ENCODE data around the gene PRRG2.

PRRG2 gene

DNA sequence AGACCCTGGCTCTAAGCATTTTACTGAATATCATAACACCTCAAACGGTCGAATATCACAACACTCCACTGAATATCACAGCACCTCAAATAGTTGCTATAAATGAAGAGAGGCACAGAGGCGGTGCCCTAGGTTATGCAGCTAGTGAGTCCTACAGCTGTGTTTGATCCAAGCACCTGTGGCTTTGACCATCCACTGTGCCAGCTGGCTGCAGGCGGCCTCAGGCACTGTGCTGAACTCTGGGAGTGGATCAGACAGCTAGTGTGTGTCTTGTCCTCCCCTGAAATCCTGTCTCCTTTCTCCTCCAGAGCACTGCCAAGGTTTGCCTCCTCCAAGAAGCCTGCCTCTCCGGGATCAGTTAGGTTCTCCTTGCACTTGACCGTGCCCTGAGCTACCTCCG, 8.1 kb upstream of the PRRG2 start:
- no peak overlapping the region for H3K4me3 ChIP-seq (ENCODE audit: low read depth, low read length)
- TF ChIP-seq, protein P1, sequence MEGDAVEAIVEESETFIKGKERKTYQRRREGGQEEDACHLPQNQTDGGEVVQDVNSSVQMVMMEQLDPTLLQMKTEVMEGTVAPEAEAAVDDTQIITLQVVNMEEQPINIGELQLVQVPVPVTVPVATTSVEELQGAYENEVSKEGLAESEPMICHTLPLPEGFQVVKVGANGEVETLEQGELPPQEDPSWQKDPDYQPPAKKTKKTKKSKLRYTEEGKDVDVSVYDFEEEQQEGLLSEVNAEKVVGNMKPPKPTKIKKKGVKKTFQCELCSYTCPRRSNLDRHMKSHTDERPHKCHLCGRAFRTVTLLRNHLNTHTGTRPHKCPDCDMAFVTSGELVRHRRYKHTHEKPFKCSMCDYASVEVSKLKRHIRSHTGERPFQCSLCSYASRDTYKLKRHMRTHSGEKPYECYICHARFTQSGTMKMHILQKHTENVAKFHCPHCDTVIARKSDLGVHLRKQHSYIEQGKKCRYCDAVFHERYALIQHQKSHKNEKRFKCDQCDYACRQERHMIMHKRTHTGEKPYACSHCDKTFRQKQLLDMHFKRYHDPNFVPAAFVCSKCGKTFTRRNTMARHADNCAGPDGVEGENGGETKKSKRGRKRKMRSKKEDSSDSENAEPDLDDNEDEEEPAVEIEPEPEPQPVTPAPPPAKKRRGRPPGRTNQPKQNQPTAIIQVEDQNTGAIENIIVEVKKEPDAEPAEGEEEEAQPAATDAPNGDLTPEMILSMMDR (IDR thresholded peaks at IDR 0.05; ENCODE audit: control insufficient read depth, extremely low read depth, insufficient read depth), result no peak
- no peak for DNase-seq (ENCODE audit: low read depth)

DNA sequence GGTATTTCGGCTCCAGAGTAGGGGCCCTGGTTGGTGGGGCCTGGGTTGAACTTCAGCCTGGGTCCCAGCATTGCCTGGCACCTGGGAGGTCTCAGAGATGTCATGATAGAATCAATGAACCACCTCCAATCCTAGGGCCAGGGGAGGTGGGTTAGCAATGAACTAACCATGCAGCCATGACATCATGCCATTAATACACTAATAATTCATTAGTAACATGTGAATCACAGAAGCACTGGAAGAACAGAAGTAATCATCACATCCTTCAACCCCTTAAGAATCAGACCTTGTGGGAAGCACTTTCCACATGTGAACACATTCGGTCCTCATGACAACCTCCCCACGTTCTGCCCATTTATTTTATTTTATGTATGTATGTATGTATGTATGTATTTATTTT, 7.7 kb upstream of the PRRG2 start:
- no peak overlapping the region for H3K4me3 ChIP-seq (ENCODE audit: low read depth, low read length)
- TF ChIP-seq, protein P1 (IDR thresholded peaks at IDR 0.05; ENCODE audit: control insufficient read depth, extremely low read depth, insufficient read depth), result no peak
- DNase-seq (ENCODE audit: low read depth), result no peak

DNA sequence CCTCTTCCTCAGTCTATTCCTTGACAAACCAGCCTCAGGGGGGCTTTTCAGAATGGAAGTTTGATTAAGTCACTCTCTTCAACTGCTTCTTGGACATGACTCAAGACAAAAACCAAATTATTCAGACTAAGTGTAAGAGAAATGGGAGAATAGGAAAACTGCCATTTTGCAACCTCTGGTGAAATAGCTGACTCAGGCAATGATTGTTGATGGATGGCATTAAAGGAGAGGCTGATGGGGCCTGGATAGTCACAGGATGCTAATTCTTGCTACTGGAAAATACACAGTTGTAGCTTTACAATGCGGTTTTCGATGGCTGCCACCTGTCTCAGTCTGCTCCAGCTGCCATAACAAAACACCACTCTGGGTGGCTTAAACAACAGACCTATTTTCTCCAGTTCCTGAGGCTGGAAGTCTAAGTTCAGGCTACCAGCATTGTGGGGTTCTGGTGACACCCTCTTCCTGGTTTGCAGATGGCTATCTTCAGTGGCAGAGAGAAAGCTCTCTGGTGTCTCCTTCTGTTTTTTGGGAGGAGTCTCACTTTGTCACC, 6.8 kb upstream of the PRRG2 start:
- TF ChIP-seq, protein P1 (IDR thresholded peaks at IDR 0.05; ENCODE audit: control insufficient read depth, extremely low read depth, insufficient read depth), result no peak
- no peak for DNase-seq (ENCODE audit: low read depth)
- H3K4me3 ChIP-seq (ENCODE audit: low read depth, low read length), result no peak overlapping the region

DNA sequence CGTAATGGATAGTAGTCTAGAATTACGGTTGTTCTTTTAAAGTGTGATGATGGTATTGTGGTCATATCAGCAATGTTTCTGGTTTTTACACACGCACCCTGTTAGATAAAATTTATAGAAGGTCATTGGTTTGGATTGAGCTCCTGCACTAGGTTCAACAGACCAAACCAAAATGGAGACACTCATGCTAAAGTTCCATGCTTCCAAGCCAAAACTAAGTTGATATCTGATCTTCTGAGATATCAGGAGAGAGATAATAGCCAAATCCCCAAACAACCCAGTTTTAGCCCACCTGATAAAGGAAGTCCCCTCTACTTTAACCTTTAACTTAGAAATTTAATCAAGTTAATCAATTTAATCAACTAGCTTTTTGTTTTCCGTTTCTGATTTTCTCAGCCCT, 1.9 kb upstream of the PRRG2 start:
- DNase-seq (ENCODE audit: low read depth), result no peak
- peak overlapping the region; percentile 87 for H3K4me3 ChIP-seq (ENCODE audit: low read depth, low read length)
- TF ChIP-seq, protein P1 (IDR thresholded peaks at IDR 0.05; ENCODE audit: control insufficient read depth, extremely low read depth, insufficient read depth), result no peak

DNA sequence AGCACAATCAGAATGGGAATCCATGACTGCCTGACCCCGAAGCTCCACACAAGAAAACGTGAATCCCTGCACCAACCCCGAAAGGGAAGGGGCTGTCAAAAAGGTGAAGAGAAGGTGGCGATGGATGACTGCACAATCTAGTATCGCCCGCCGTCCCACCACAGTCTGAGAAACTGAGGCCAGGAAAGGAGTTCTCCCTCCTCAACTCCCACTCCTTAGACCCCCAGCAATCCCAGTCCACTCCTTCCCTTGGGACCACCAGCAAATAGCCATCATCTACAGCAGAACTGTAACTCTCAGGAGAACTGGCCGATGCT, 1.2 kb upstream of the PRRG2 start:
- no peak for DNase-seq (ENCODE audit: low read depth)
- peak overlapping the region; percentile 87 for H3K4me3 ChIP-seq (ENCODE audit: low read depth, low read length)
- TF ChIP-seq, protein P1 (IDR thresholded peaks at IDR 0.05; ENCODE audit: control insufficient read depth, extremely low read depth, insufficient read depth), result no peak

DNA sequence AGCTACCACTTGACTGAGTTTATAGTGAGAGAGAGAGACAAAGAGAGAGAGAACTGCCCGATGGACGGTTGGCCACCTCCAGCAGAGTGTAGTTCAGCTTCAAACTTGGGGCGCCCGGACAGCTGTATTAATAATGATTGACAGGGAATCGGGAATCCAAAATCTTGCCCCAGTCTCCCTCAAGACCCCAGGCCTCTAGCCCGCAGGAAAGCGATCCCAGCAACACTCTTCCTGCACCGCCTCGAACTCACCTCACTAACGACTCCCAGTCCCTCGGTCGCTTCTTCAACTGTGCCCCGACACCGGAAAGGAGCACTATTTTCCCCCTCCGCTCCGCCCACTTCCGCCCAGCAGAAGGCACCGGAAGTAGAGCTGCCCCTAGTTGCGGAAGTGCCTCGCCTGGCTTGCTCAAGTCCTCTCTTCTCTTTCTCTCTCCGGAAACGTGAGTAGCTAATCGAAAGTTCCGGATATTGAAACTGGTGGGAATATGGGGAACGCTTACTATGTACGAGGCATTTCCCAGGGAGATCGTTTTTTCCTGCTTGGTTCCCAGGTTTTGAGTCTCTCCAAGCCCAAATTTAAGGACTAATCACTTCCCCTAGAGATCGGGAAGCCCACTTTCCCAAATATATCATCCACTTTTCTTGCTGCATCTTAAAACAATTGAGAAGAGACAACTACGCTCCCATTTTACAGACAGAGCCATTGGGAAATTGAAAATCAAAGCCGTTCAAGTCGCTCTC, 681 bp upstream of the PRRG2 start, which contains the start of gene NOSIP:
TSS of gene NOSIP (minus strand) at position 293 of the 743 bp plus-strand sequence. CDS start 19,865 bp downstream, outside the sequence.
- TF ChIP-seq, protein P1 (IDR thresholded peaks at IDR 0.05; ENCODE audit: control insufficient read depth, extremely low read depth, insufficient read depth), result no peak
- DNase-seq (ENCODE audit: low read depth), result peak; percentile 91
- peak within 1 kb of the TSS; percentile 87 for H3K4me3 ChIP-seq (ENCODE audit: low read depth, low read length)

DNA sequence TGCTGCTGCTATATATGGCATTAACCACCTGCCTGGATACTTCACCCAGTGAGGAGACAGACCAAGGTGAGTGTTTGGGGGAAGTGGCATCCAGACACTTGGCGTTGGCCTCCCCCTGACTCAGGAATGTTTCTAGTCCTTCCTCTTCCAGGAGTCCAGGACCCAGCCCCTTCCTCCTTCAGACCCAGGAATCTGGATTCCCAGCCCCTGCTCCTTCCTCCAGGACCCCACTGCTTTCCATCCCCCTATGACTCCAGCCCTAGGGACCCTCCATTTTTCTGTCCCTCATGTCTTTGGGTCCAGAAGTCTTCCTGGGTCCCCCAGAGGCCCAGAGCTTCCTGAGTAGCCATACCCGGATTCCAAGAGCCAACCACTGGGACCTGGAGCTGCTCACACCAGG, 2.1 kb downstream of the PRRG2 start:
- DNase-seq (ENCODE audit: low read depth), result no peak
- H3K4me3 ChIP-seq (ENCODE audit: low read depth, low read length), result no peak overlapping the region
- TF ChIP-seq, protein P1 (IDR thresholded peaks at IDR 0.05; ENCODE audit: control insufficient read depth, extremely low read depth, insufficient read depth), result no peak

All from LNCaP clone FGC (cell line).